GM12878 (cell line): ENCODE measurements around the gene CHCHD3. TPM values are rescaled to one million over a fixed set of nuclear protein-coding genes. Genes with fewer than 3 reads are reported as not detected.
"Not testable (repeated sequence)": the region's sequence is repeated elsewhere in the genome, so short reads cannot be mapped to it uniquely, and the experiment has no call there.

Experiments
- ATAC-seq: fragments of 200-7000 bp; cut with Tn5 transposase; 3 replicates; pipeline ENCODE4 v1.9.1; 2020; ENCODE audit warnings: mild to moderate bottlenecking, moderate library complexity
- BruUV-seq: library from RNA; stranded (reverse); fragments of 400-500 nt; replicated peaks from 2 replicates; lab custom pipeline; 2021; lab: Mats Ljungman, UMichigan
- CTCF ChIA-PET: fragments of 300-600 bp; sonication (Branson Sonifier 250); formaldehyde crosslinking; extraction: SDS; loops from one replicate; lab custom pipeline; 2021; ENCODE audit warnings: inconsistent platforms; lab: Yijun Ruan, JAX
- POLR2A ChIA-PET: fragments of 350-600 bp; formaldehyde crosslinking; extraction: SDS; loops from one replicate; lab custom pipeline; 2021; ENCODE audit warnings: inconsistent platforms; lab: Charles Lee
- RAD21 ChIA-PET: fragments of 300-600 bp; sonication (Branson Sonifier 250); formaldehyde crosslinking; loops from one replicate; lab custom pipeline; 2023; ENCODE audit warnings: antibody characterized with exemption; ENCODE audit not compliant: unreplicated experiment; lab: Charles Lee
- SMC1A ChIA-PET: fragments of 300-600 bp; sonication (Branson Sonifier 250); formaldehyde crosslinking; loops from one replicate; lab custom pipeline; 2023; ENCODE audit not compliant: unreplicated experiment, uncharacterized antibody; lab: Charles Lee
- DNase-seq: peaks from one replicate; pipeline ENCODE4 v3.0.0-alpha.2; 2011; ENCODE audit warnings: low read depth, low spot score
- FAIRE-seq: peaks from 3 replicates; lab custom pipeline; 2011; peaks lifted over from hg19 to GRCh38; lab: Jason Lieb, UNC
- H2AFZ ChIP-seq: 2 replicates; pipeline ENCODE4 v1.6.0; 2011; ENCODE audit warnings: low read depth, low read length, control low read depth; ENCODE audit not compliant: control insufficient read depth
- H3K27ac ChIP-seq: 2 replicates; pipeline ENCODE4 v1.5.1; 2011; ENCODE audit warnings: control low read depth; ENCODE audit not compliant: control insufficient read depth, insufficient read depth
- H3K27me3 ChIP-seq, 2 experiments: replicated peaks in 1 of 2; 2 replicates each; pipeline versions ENCODE4 v1.6.0 to v1.6.1; 2011; ENCODE audit warnings: low read length in 1 of 2; ENCODE audit not compliant: control insufficient read depth in 2 of 2, insufficient read depth in 2 of 2
- H3K36me3 ChIP-seq, 2 experiments: 2 replicates each; pipeline ENCODE4 v1.5.1; 2011; ENCODE audit warnings: low read length in 1 of 2; ENCODE audit not compliant: control insufficient read depth in 2 of 2, insufficient read depth in 2 of 2
- H3K4me1 ChIP-seq: 2 replicates; pipeline ENCODE4 v1.6.1; 2011; ENCODE audit warnings: mild to moderate bottlenecking, low read length, moderate library complexity, mixed read lengths; ENCODE audit not compliant: control insufficient read depth, insufficient read depth
- H3K4me2 ChIP-seq: 2 replicates; pipeline ENCODE4 v1.6.0; 2011; ENCODE audit warnings: control low read depth; ENCODE audit not compliant: control insufficient read depth, insufficient read depth
- H3K4me3 ChIP-seq: fragments of 200-600 bp; sonication (generic); 2 replicates; pipeline ENCODE4 v1.5.1; 2016
- H3K79me2 ChIP-seq: 2 replicates; pipeline ENCODE4 v1.6.0; 2011; ENCODE audit warnings: low read length; ENCODE audit not compliant: control insufficient read depth, insufficient read depth
- H3K9ac ChIP-seq: 2 replicates; pipeline ENCODE4 v1.8.0; 2011; ENCODE audit warnings: low read length, control low read depth, mixed read lengths; ENCODE audit not compliant: control insufficient read depth, insufficient read depth
- H3K9me3 ChIP-seq: replicated peaks from 3 replicates; pipeline ENCODE4 v1.5.1; 2011; ENCODE audit warnings: mild to moderate bottlenecking, low read length; ENCODE audit not compliant: control insufficient read depth, insufficient read depth
- H4K20me1 ChIP-seq: 2 replicates; pipeline ENCODE4 v1.6.0; 2011; ENCODE audit not compliant: control insufficient read depth, insufficient read depth
- BHLHE40 ChIP-seq, 2 experiments: fragments of 450-650 bp in 1 of 2; IDR thresholded peaks; 2 replicates each; pipeline ENCODE4 v1.6.1; 2011 to 2017; ENCODE audit warnings: low read depth in 2 of 2, borderline replicate concordance in 1 of 2, improper control_type of control experiment in 1 of 2, low read length in 1 of 2, mild to moderate bottlenecking in 1 of 2
- CBX3 ChIP-seq: fragments of 200-600 bp; sonication (generic); IDR thresholded peaks from 2 replicates; pipeline ENCODE4 v1.6.1; 2016; ENCODE audit warnings: low read depth, borderline replicate concordance
- EGR1 ChIP-seq, 2 experiments: IDR thresholded peaks; 1 replicate in 1 of 2; 2 replicates in 1 of 2; pipeline ENCODE4 v1.6.1; 2011 to 2012; ENCODE audit warnings: low read depth in 2 of 2, low read length in 2 of 2, borderline replicate concordance in 1 of 2, mild to moderate bottlenecking in 1 of 2, moderate library complexity in 1 of 2
- FOXK2 ChIP-seq: fragments of 450-650 bp; IDR thresholded peaks from 2 replicates; pipeline ENCODE4 v1.6.1; 2017; ENCODE audit warnings: mild to moderate bottlenecking, moderate library complexity
- GATAD2B ChIP-seq: fragments of 450-650 bp; conservative IDR thresholded peaks from 2 replicates; pipeline ENCODE4 v1.6.1; 2017; ENCODE audit warnings: low read depth, mild to moderate bottlenecking, moderate library complexity
- IKZF1 ChIP-seq: fragments of 450-650 bp; conservative IDR thresholded peaks from 2 replicates; pipeline ENCODE4 v1.6.1; 2017; ENCODE audit warnings: antibody characterized with exemption, mild to moderate bottlenecking
- RAD21 ChIP-seq: IDR thresholded peaks from 2 replicates; pipeline ENCODE4 v1.6.1; 2011; ENCODE audit warnings: mild to moderate bottlenecking, low read depth, low read length, moderate library complexity; ENCODE audit not compliant: insufficient read depth
- RELA ChIP-seq: fragments of 450-650 bp; IDR thresholded peaks from 2 replicates; pipeline ENCODE4 v1.8.0; 2014; ENCODE audit warnings: borderline replicate concordance; ENCODE audit not compliant: partially characterized antibody
- RUNX3 ChIP-seq: IDR thresholded peaks from 2 replicates; pipeline ENCODE4 v1.6.1; 2012; ENCODE audit warnings: low read length, inconsistent platforms
- SIX5 ChIP-seq: IDR thresholded peaks from 2 replicates; pipeline ENCODE4 v1.6.1; 2011; ENCODE audit warnings: mild to moderate bottlenecking, low read depth, low read length, moderate library complexity; ENCODE audit not compliant: severe bottlenecking
- SREBF2 ChIP-seq: IDR thresholded peaks from 2 replicates; pipeline ENCODE4 v1.6.1; 2012; ENCODE audit warnings: mild to moderate bottlenecking, low read length
- SRF ChIP-seq, 2 experiments: IDR thresholded peaks; 2 replicates each; pipeline ENCODE4 v1.6.1; 2011; ENCODE audit warnings: low read depth in 2 of 2, low read length in 2 of 2, mild to moderate bottlenecking in 1 of 2, moderate library complexity in 1 of 2
- TAF1 ChIP-seq: IDR thresholded peaks from 2 replicates; pipeline ENCODE4 v1.6.1; 2011; ENCODE audit warnings: mild to moderate bottlenecking, low read depth, low read length, borderline replicate concordance
- ZNF687 ChIP-seq: fragments of 450-650 bp; IDR thresholded peaks from 2 replicates; pipeline ENCODE4 v1.6.1; 2017; ENCODE audit warnings: mild to moderate bottlenecking, moderate library complexity
- WGBS: methylation state at CpG from one replicate; pipeline ENCODE4 v1.1.6; 2016; ENCODE audit warnings: low lambda C conversion rate; ENCODE audit not compliant: insufficient replicate concordance, insufficient coverage; ENCODE audit errors: missing lambda C conversion rate; 5-methylcytosine and 5-hydroxymethylcytosine counted together
- in situ Hi-C: fragments of 300-500 bp; cut with MboI; formaldehyde crosslinking; loops from 9 replicates; pipeline ENCODE4 v1.14.3; 2018; ENCODE audit warnings: mixed read lengths
- intact Hi-C: fragments of 100-400 bp; cut with micrococcal nuclease; formaldehyde crosslinking; loops from one replicate; pipeline ENCODE4 v1.14.2; 2022; ENCODE audit not compliant: unreplicated experiment
- polyA plus RNA-seq, 11 experiments: library from polyadenylated mRNA; depleted of rRNA in 4 of 11; unstranded in 6 of 11; stranded (reverse) in 5 of 11; fragments of >200 nt; fragmentation: Nextera tagmentation in 4 of 11; fragmentation: Illumina TruSeq in 1 of 11; extraction: Ambion mirVana in 4 of 11; extraction: Trizol in 1 of 11; gene quantifications; 1 replicate in 1 of 11; 2 replicates in 10 of 11; pipeline versions ENCODE4 v1.2.1 to v1.2.3, GENCODE V29; 2011 to 2016; ENCODE audit warnings: inconsistent platforms in 2 of 11, missing spikeins in 2 of 11, low read depth in 1 of 11
- total RNA-seq, 4 experiments: library from RNA; depleted of rRNA in 3 of 4; stranded (reverse); fragments of >200 nt in 3 of 4; fragmentation: Illumina TruSeq in 1 of 4; extraction: Trizol in 1 of 4; gene quantifications; 2 replicates each; pipeline versions ENCODE4 v1.2.1 to v1.2.3, GENCODE V29; 2013 to 2021

Gene CHCHD3
- total and polyA plus RNA-seq, 10 of the 15 experiments (the other 5 are each of a cell fraction or from before 2014, with no cell fraction given) = 38.3 to 178 (median 96.2) TPM

- DNase-seq, H3K4me1 ChIP-seq, intact Hi-C loops, POLR2A ChIA-PET, H3K36me3 ChIP-seq, H2AFZ ChIP-seq, H3K4me3 ChIP-seq, ATAC-seq, FAIRE-seq, H3K4me2 ChIP-seq, in situ Hi-C loops, H3K27ac ChIP-seq, BruUV-seq, H3K79me2 ChIP-seq, H3K9me3 ChIP-seq, H3K27me3 ChIP-seq, H3K9ac ChIP-seq, H4K20me1 ChIP-seq: not testable (repeated sequence)
- SMC1A ChIA-PET = interaction anchor here (1.3 to 2.9 kb wide), 4 partner anchors 8 to 36 kb away, joined by 4 to 16 read pairs (median 4); no protein-coding TSS in a partner anchor
- TF ChIP-seq RUNX3 = peak; percentile 44
- 97% methylated on average over 6 of the region's 6 CpGs for WGBS
- CTCF ChIA-PET = interaction anchor here (1.1 to 2.4 kb wide), 3 partner anchors 8 to 56 kb away, joined by 3 to 7 read pairs (median 6); no protein-coding TSS in a partner anchor
- RAD21 ChIA-PET = interaction anchor here (1.0 to 1.2 kb wide), 2 partner anchors 8 to 22 kb away, joined by 3 to 4 read pairs; no protein-coding TSS in a partner anchor
Observed at GRCh38 chr7:132905136-132905535, 176.8 kb downstream of the CHCHD3 start.

GRCh38 chr7:132904209-132904608 lies 177.7 kb downstream of the CHCHD3 start:
- Histone ChIP-seq H3K9me3 (no peaks in the 10 kb centered on the region), H3K9ac (no peak overlapping the region), H3K79me2 (no peaks in the 10 kb centered on the region; the same call in none of the 2 replicates), H3K27ac (no peak overlapping the region; the same call in 1 of the 2 replicates), H3K36me3 (peaks cover 0 to 8% of the 10 kb centered on the region in 2 experiments; a peak in 2 of 4 replicates), H3K4me3 (no peak overlapping the region), H4K20me1 (no peaks in the 10 kb centered on the region), H3K4me1 (peaks cover 9% of the 10 kb centered on the region), H3K27me3 (no peaks in the 10 kb centered on the region), H3K4me2 (no peak overlapping the region), H2AFZ (no peak overlapping the region)
- POLR2A ChIA-PET = interaction anchor here (0.9 to 1.2 kb wide), 2 partner anchors 9 to 10 kb away, joined by 3 to 4 read pairs; no protein-coding TSS in a partner anchor
- in situ Hi-C loops (no loop called here), intact Hi-C loops (no loop called here)
- no peak for DNase-seq
- SMC1A ChIA-PET = interaction anchor here (0.6 to 1.5 kb wide), 6 partner anchors 9 to 1113 kb away, joined by 3 to 4 read pairs (median 4); no protein-coding TSS in a partner anchor
- no peak for ATAC-seq
- CTCF ChIA-PET = interaction anchor here (0.6 kb wide), 1 partner anchor 9 kb away, joined by 3 read pairs; no protein-coding TSS in a partner anchor
- TF ChIP-seq SRF (IDR thresholded peaks at IDR 0.05; ENCODE audit: low read depth in 2 of 2, low read length in 2 of 2) = no peak
- no peak for TF ChIP-seq CBX3
- no peak for TF ChIP-seq IKZF1
- no peak for TF ChIP-seq BHLHE40 (IDR thresholded peaks at IDR 0.05; ENCODE audit: borderline replicate concordance in 1 of 2, low read depth in 2 of 2, low read length in 1 of 2)
- TF ChIP-seq EGR1 (IDR thresholded peaks at IDR 0.05; ENCODE audit: borderline replicate concordance in 1 of 2, low read depth in 2 of 2, low read length in 2 of 2) = no peak
- no peak for TF ChIP-seq ZNF687
- no peak for TF ChIP-seq RAD21
- no peak for TF ChIP-seq FOXK2
- no peak for TF ChIP-seq TAF1
- no peak for TF ChIP-seq SIX5
- TF ChIP-seq SREBF2 = no peak
- TF ChIP-seq RELA = no peak
- no peak for TF ChIP-seq GATAD2B
- RAD21 ChIA-PET = no interaction called here
- no TSS peak for BruUV-seq
- FAIRE-seq = no peak
